MM.1S (cell line): ENCODE measurements around the gene RICTOR.

ENCODE experiments used
- DNase-seq: peaks from one replicate; pipeline ENCODE4 v3.0.0-alpha.2; 2015
- H2AFZ ChIP-seq: fragments of 300-600 bp; sonication (generic); 2 replicates; pipeline ENCODE4 v1.6.0; 2016; ENCODE audit warnings: antibody characterized with exemption, low read length
- H3F3A ChIP-seq: fragments of 300-600 bp; sonication (generic); 2 replicates; pipeline ENCODE4 v1.6.1; 2016; ENCODE audit warnings: mild to moderate bottlenecking, antibody characterized with exemption, low read length, moderate library complexity, mixed read lengths; ENCODE audit not compliant: insufficient read depth
- H3K27ac ChIP-seq: fragments of 300-600 bp; sonication (generic); 2 replicates; pipeline ENCODE4 v1.5.1; 2016; ENCODE audit warnings: mild to moderate bottlenecking, low read length
- H3K27me3 ChIP-seq: fragments of 300-600 bp; sonication (generic); replicated peaks from 2 replicates; pipeline ENCODE4 v1.6.0; 2016; ENCODE audit warnings: low read length; ENCODE audit not compliant: insufficient read depth
- H3K36me3 ChIP-seq: fragments of 300-600 bp; sonication (generic); replicated peaks from 2 replicates; pipeline ENCODE4 v1.6.1; 2016; ENCODE audit warnings: mild to moderate bottlenecking, low read length, mixed read lengths; ENCODE audit not compliant: insufficient read depth
- H3K4me1 ChIP-seq: fragments of 300-600 bp; sonication (generic); 2 replicates; pipeline ENCODE4 v1.6.1; 2016; ENCODE audit warnings: low read length, mixed read lengths
- H3K4me2 ChIP-seq: fragments of 300-600 bp; sonication (generic); 2 replicates; pipeline ENCODE4 v1.6.0; 2016; ENCODE audit warnings: low read depth, low read length
- H3K4me3 ChIP-seq: fragments of 300-600 bp; sonication (generic); 2 replicates; pipeline ENCODE4 v1.5.1; 2016; ENCODE audit warnings: low read length, mixed read lengths
- H3K79me2 ChIP-seq: fragments of 300-600 bp; sonication (generic); 2 replicates; pipeline ENCODE4 v1.6.1; 2016; ENCODE audit warnings: mixed run types, low read length, mixed read lengths
- H3K9ac ChIP-seq: fragments of 300-600 bp; sonication (generic); 2 replicates; pipeline ENCODE4 v1.6.1; 2016; ENCODE audit warnings: low read length, mixed read lengths
- H3K9me2 ChIP-seq: fragments of 300-600 bp; sonication (generic); replicated peaks from 2 replicates; pipeline ENCODE4 v1.6.1; 2016; ENCODE audit warnings: mild to moderate bottlenecking, low read length, mixed read lengths; ENCODE audit not compliant: insufficient read depth
- H3K9me3 ChIP-seq: fragments of 300-600 bp; sonication (generic); replicated peaks from 2 replicates; pipeline ENCODE4 v1.6.1; 2016; ENCODE audit warnings: mild to moderate bottlenecking, low read length, mixed read lengths; ENCODE audit not compliant: insufficient read depth
- H4K20me1 ChIP-seq: fragments of 300-600 bp; sonication (generic); 2 replicates; pipeline ENCODE4 v1.6.1; 2016; ENCODE audit warnings: mild to moderate bottlenecking, low read length, moderate library complexity, mixed read lengths; ENCODE audit not compliant: insufficient read depth
- CTCF ChIP-seq: fragments of 300-600 bp; sonication (generic); IDR thresholded peaks from 2 replicates; pipeline ENCODE4 v1.5.1; 2016; ENCODE audit warnings: antibody characterized with exemption, low read length, mixed read lengths
- EZH2 ChIP-seq: fragments of 300-600 bp; sonication (generic); optimal IDR thresholded peaks from 2 replicates; pipeline ENCODE3; 2017; ENCODE audit warnings: low read depth, mild to moderate bottlenecking, antibody characterized with exemption, low read length, mixed read lengths
- EZH2phosphoT487 ChIP-seq: fragments of 300-600 bp; sonication (generic); IDR thresholded peaks from 2 replicates; pipeline ENCODE4 v1.6.1; 2018; ENCODE audit warnings: antibody characterized with exemption, low read length

RICTOR gene

GRCh38 chr5:38932854-38933408, 141.3 kb downstream of the RICTOR start:
- no peaks in the 10 kb centered on the region for H3K9me2 ChIP-seq
- H3K27ac ChIP-seq, result no peak overlapping the region
- H4K20me1 ChIP-seq, result no peaks in the 10 kb centered on the region
- H3K9ac ChIP-seq, result no peak overlapping the region
- H3K79me2 ChIP-seq, result no peaks in the 10 kb centered on the region
- no peaks in the 10 kb centered on the region for H3F3A ChIP-seq
- H3K9me3 ChIP-seq, result no peaks in the 10 kb centered on the region
- no peaks in the 10 kb centered on the region for H3K27me3 ChIP-seq
- DNase-seq, result no peak
- TF ChIP-seq EZH2 (no peak), CTCF (no peak), EZH2phosphoT487 (no peak)
- H2AFZ ChIP-seq, result no peak overlapping the region
- H3K4me2 ChIP-seq, result no peak overlapping the region
- H3K4me3 ChIP-seq, result no peak overlapping the region
- no peaks in the 10 kb centered on the region for H3K36me3 ChIP-seq
- no peaks in the 10 kb centered on the region for H3K4me1 ChIP-seq

GRCh38 chr5:38931731-38932130, 142.5 kb downstream of the RICTOR start:
- H3F3A ChIP-seq, result no peaks in the 10 kb centered on the region
- no peak overlapping the region for H3K9ac ChIP-seq
- H3K4me3 ChIP-seq, result no peak overlapping the region
- H3K27ac ChIP-seq, result no peak overlapping the region
- H3K4me1 ChIP-seq, result no peaks in the 10 kb centered on the region
- no peaks in the 10 kb centered on the region for H4K20me1 ChIP-seq
- H3K79me2 ChIP-seq, result no peaks in the 10 kb centered on the region
- no peak for TF ChIP-seq EZH2
- no peak overlapping the region for H2AFZ ChIP-seq
- H3K9me3 ChIP-seq, result no peaks in the 10 kb centered on the region
- no peak overlapping the region for H3K4me2 ChIP-seq
- no peak for DNase-seq
- no peaks in the 10 kb centered on the region for H3K9me2 ChIP-seq
- no peaks in the 10 kb centered on the region for H3K27me3 ChIP-seq
- H3K36me3 ChIP-seq, result no peaks in the 10 kb centered on the region

GRCh38 chr5:38929838-38930237, 144.4 kb downstream of the RICTOR start:
- H3K79me2 ChIP-seq, result no peaks in the 10 kb centered on the region
- no peak for DNase-seq
- no peak overlapping the region for H2AFZ ChIP-seq
- H3K4me2 ChIP-seq, result no peak overlapping the region
- no peak overlapping the region for H3K9ac ChIP-seq
- H3K9me2 ChIP-seq, result no peaks in the 10 kb centered on the region
- H3K4me1 ChIP-seq, result 0 out of 2 replicates have a peak, but pooled peaks cover under 1% of the 10 kb centered on the region
- H3K27ac ChIP-seq, result no peak overlapping the region
- H3F3A ChIP-seq, result no peaks in the 10 kb centered on the region
- H3K36me3 ChIP-seq, result no peaks in the 10 kb centered on the region
- H3K4me3 ChIP-seq, result no peak overlapping the region
- no peaks in the 10 kb centered on the region for H4K20me1 ChIP-seq
- H3K27me3 ChIP-seq, result no peaks in the 10 kb centered on the region
- TF ChIP-seq CTCF, result no peak
- no peak for TF ChIP-seq EZH2phosphoT487
- TF ChIP-seq EZH2, result no peak
- H3K9me3 ChIP-seq, result no peaks in the 10 kb centered on the region

GRCh38 chr5:38927470-38927869, 146.7 kb downstream of the RICTOR start:
- no peak overlapping the region for H3K27ac ChIP-seq
- H3K9me3 ChIP-seq, result no peaks in the 10 kb centered on the region
- no peak for DNase-seq
- H2AFZ ChIP-seq, result no peak overlapping the region
- H3K9ac ChIP-seq, result no peak overlapping the region
- TF ChIP-seq EZH2phosphoT487 (no peak), EZH2 (no peak), CTCF (no peak)
- no peaks in the 10 kb centered on the region for H3K27me3 ChIP-seq
- H3K79me2 ChIP-seq, result no peaks in the 10 kb centered on the region
- peaks cover 7% of the 10 kb centered on the region; the same call in 1 of the 2 replicates for H3K4me1 ChIP-seq
- H3K9me2 ChIP-seq, result no peaks in the 10 kb centered on the region
- H3K36me3 ChIP-seq, result no peaks in the 10 kb centered on the region
- no peaks in the 10 kb centered on the region for H3F3A ChIP-seq
- H4K20me1 ChIP-seq, result no peaks in the 10 kb centered on the region
- H3K4me2 ChIP-seq, result no peak overlapping the region
- H3K4me3 ChIP-seq, result no peak overlapping the region
